Measurements from ENCODE around the gene KEAP1. TPM values are rescaled to one million over a fixed set of nuclear protein-coding genes. Genes with fewer than 3 reads are reported as not detected.

Gene KEAP1
- total and polyA plus RNA-seq, 9 of the 15 experiments (the other 6 are each of a cell fraction or from before 2014, with no cell fraction given), result 2.1 to 95.6 (median 64.3) TPM

DNA sequence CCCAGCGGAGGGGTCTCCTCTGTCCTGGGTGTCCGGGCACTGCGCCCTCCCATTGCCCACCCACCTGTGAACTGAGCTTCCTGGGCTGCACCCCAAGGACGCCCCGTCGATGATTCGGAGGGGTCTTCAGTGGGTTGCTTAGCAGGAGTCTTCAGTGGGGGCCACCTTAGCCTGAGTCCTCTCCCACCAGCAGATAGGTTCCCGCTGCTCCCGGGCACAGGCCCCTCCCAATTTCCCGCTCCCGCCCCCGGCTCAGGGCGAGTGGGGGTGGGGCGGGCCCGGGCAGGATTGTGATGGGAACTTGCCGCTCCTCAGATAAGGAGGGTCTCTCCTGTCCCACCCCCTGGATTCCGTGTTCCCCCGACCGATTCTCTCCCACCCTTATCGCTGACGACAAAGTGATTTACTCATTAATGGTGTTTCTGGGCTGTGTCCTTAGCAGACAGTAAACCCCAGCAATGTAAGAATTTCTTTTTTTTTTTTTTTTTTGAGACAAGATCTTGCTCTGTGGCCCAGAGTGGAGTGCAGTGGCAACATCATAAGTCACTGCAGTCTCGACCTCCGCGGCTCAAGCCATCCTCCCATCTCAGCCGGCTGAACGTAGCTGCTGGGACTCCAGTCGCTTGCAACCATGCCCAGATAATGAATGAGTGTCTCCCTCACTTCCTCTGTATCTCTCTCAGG lies 14.7 kb upstream of the KEAP1 start:
- ChIA-PET CTCF (ENCODE audit: low intra/inter-chr PET ratio) (interaction anchor here (0.9 kb wide), 1 partner anchor 12 kb away, joined by 3 read pairs; no protein-coding TSS in a partner anchor), POLR2A (interaction anchor here (0.6 kb wide), 2 partner anchors 9 to 47 kb away, joined by 3 to 5 read pairs; no protein-coding TSS in a partner anchor)
- no peaks in the 10 kb centered on the region for H3K9me1 ChIP-seq (ENCODE audit: control insufficient read depth, insufficient read depth, low read length)
- H3K79me2 ChIP-seq (ENCODE audit: control insufficient read depth, insufficient read depth, low read length), result no peaks in the 10 kb centered on the region
- H2AFZ ChIP-seq (ENCODE audit: low read depth, low read length), result peak overlapping the region; percentile 69
- FAIRE-seq (peak; percentile 86), ATAC-seq (peak; percentile 78), DNase-seq (ENCODE audit: extremely low read depth in 1 of 4, low spot score in 3 of 4) (peak; percentile 62 to 88 (median 76))
- peak overlapping the region; percentile 49 for H3K4me2 ChIP-seq (ENCODE audit: insufficient read depth, low read length)
- H3K36me3 ChIP-seq (ENCODE audit: control insufficient read depth, insufficient read depth, low read length), result no peaks in the 10 kb centered on the region
- peaks cover 0 to 16% of the 10 kb centered on the region in 2 experiments; a peak in 4 of 5 replicates for H3K27me3 ChIP-seq (ENCODE audit: control insufficient read depth in 2 of 2, insufficient read depth in 2 of 2, low read length in 2 of 2)
- H4K20me1 ChIP-seq (replicated peaks; ENCODE audit: control insufficient read depth, insufficient read depth, low read length), result no peaks in the 10 kb centered on the region; the same call in 1 of the 2 replicates
- 7% methylated on average over 21 of the region's 27 CpGs for WGBS (ENCODE audit: insufficient coverage, low coverage, missing lambda C conversion rate)
- in situ Hi-C loops (cut with MboI), result no loop called here
- BruUV-seq (replicated peaks), result no TSS peak
- peak overlapping the region; percentile 30 for H3K4me3 ChIP-seq
- intact Hi-C loops (cut with micrococcal nuclease), result no loop called here
- H3K9me3 ChIP-seq (replicated peaks; ENCODE audit: control insufficient read depth, insufficient read depth, low read depth, low read length), result no peaks in the 10 kb centered on the region
- H3K4me1 ChIP-seq (replicated peaks in 1 of 2; ENCODE audit: control insufficient read depth in 2 of 2, insufficient read depth in 2 of 2, low read length in 2 of 2), result peaks cover 19 to 48% of the 10 kb centered on the region in 2 experiments; a peak in 4 of 5 replicates
- H3K9ac ChIP-seq (ENCODE audit: insufficient read depth in 1 of 2, low read depth in 2 of 2, low read length in 2 of 2), result peak overlapping the region in 1 of 2 experiments; percentile 86; a peak in 3 of 4 replicates
- H3K27ac ChIP-seq (ENCODE audit: extremely low read depth, low read depth, low read length), result no peak overlapping the region
- TF ChIP-seq ZNF217 (CRISPR knock-in tag; IDR thresholded peaks at IDR 0.05) (no peak), MEIS2 (IDR thresholded peaks at IDR 0.05; ENCODE audit: partially characterized antibody) (peak; percentile 56), ZNF395 (CRISPR knock-in tag; IDR thresholded peaks at IDR 0.05) (no peak), ZNF41 (CRISPR knock-in tag; conservative IDR thresholded peaks at IDR 0.05) (no peak), ETV6 (IDR thresholded peaks at IDR 0.05; ENCODE audit: borderline replicate concordance in 1 of 2, low read depth in 2 of 2, low read length in 1 of 2) (no peak), ETV6 (CRISPR knock-in tag; IDR thresholded peaks at IDR 0.05; ENCODE audit: borderline replicate concordance) (no peak), TRIM24 (IDR thresholded peaks at IDR 0.05) (peak in 1 of 2 experiments; percentile 31; a peak in 1 of 4 replicates), ETS1 (conservative IDR thresholded peaks at IDR 0.05; ENCODE audit: control insufficient read depth, low read depth, low read length) (no peak), ZFP36 (IDR thresholded peaks at IDR 0.05; ENCODE audit: low read depth, low read length, partially characterized antibody) (no peak), SMARCB1 (IDR thresholded peaks at IDR 0.05; ENCODE audit: insufficient read length, low read depth) (no peak), ARID1B (IDR thresholded peaks at IDR 0.05) (no peak), DPF2 (IDR thresholded peaks at IDR 0.05) (0 out of 2 replicates have a peak, but pooled peaks have one; percentile 47), ZNF263 (CRISPR knock-in tag; IDR thresholded peaks at IDR 0.05; ENCODE audit: borderline replicate concordance) (peak; percentile 18; the same call in 1 of the 2 replicates), KLF16 (IDR thresholded peaks at IDR 0.05) (no peak), PBX2 (CRISPR knock-in tag; IDR thresholded peaks at IDR 0.05; ENCODE audit: low read depth) (no peak), PBX2 (tag; conservative IDR thresholded peaks at IDR 0.05; ENCODE audit: low read depth) (peak; percentile 77), CBFB (CRISPR knock-in tag; IDR thresholded peaks at IDR 0.05) (no peak), CREM (IDR thresholded peaks at IDR 0.05; ENCODE audit: low read depth) (no peak)

All from K562 (cell line).